HepG2 (cell line): ENCODE results near the gene MRPS10. TPM values are rescaled to one million over a fixed set of nuclear protein-coding genes. Genes with fewer than 3 reads are reported as not detected.

Experiments
- ATAC-seq: fragments of 200-7000 bp; cut with Tn5 transposase; 3 replicates; pipeline ENCODE4 v1.9.1; 2020; ENCODE audit warnings: mild to moderate bottlenecking, moderate library complexity
- Bru-seq: library from RNA; stranded (reverse); fragments of 400-500 nt; gene quantifications from one replicate; lab custom pipeline; 2021; lab: Mats Ljungman, UMichigan
- BruChase-seq, 2 experiments: library from RNA; stranded (reverse); fragments of 400-500 nt; gene quantifications; one replicate each; lab custom pipeline; 2021; lab: Mats Ljungman, UMichigan
- BruUV-seq: library from RNA; stranded (reverse); fragments of 400-500 nt; replicated peaks from 2 replicates; lab custom pipeline; 2021; lab: Mats Ljungman, UMichigan
- CTCF ChIA-PET: fragments of 300-600 bp; formaldehyde crosslinking; extraction: SDS; loops from one replicate; lab custom pipeline; 2021; ENCODE audit warnings: low total read pairs, inconsistent platforms, low intra/inter-chr PET ratio; lab: Yijun Ruan, JAX
- POLR2A ChIA-PET: fragments of 350-600 bp; sonication (Branson Sonifier 250); formaldehyde crosslinking; loops from one replicate; lab custom pipeline; 2020; ENCODE audit warnings: antibody characterized with exemption, inconsistent platforms; lab: Yijun Ruan, JAX
- DNase-seq: peaks from one replicate; pipeline ENCODE4 v3.0.0-alpha.2; 2015; ENCODE audit warnings: low spot score
- FAIRE-seq: peaks from 3 replicates; lab custom pipeline; 2011; peaks lifted over from hg19 to GRCh38; lab: Jason Lieb, UNC
- H2AFZ ChIP-seq: one replicate; pipeline ENCODE4 v1.6.1; 2011; ENCODE audit warnings: low read length, inconsistent platforms
- H3K27ac ChIP-seq: fragments of 300-600 bp; 3 replicates; pipeline ENCODE4 v1.8.0; 2011; ENCODE audit warnings: mixed run types, mild to moderate bottlenecking, mixed read lengths, low read length, inconsistent platforms; ENCODE audit not compliant: insufficient read depth; ENCODE audit errors: extremely low read length
- H3K27me3 ChIP-seq, 2 experiments: fragments of 200-600 bp in 1 of 2; 2 replicates in 1 of 2; 3 replicates in 1 of 2; pipeline versions ENCODE4 v1.6.0 to v1.8.0; 2011; ENCODE audit warnings: low read length in 2 of 2, mild to moderate bottlenecking in 2 of 2, moderate library complexity in 2 of 2, inconsistent platforms in 1 of 2; ENCODE audit not compliant: insufficient read depth in 2 of 2, control insufficient read depth in 1 of 2
- H3K36me3 ChIP-seq, 2 experiments: fragments of 200-600 bp in 1 of 2; replicated peaks in 1 of 2; 2 replicates in 1 of 2; 3 replicates in 1 of 2; pipeline versions ENCODE4 v1.5.1 to v1.8.0; 2011; ENCODE audit warnings: low read length in 2 of 2, inconsistent platforms in 1 of 2; ENCODE audit not compliant: insufficient read depth in 2 of 2, control insufficient read depth in 1 of 2
- H3K4me1 ChIP-seq: 2 replicates; pipeline ENCODE4 v1.5.1; 2012; ENCODE audit warnings: low read length, inconsistent platforms; ENCODE audit not compliant: insufficient read depth
- H3K4me2 ChIP-seq: 2 replicates; pipeline ENCODE4 v1.6.0; 2011; ENCODE audit warnings: low read depth, low read length, inconsistent platforms
- H3K4me3 ChIP-seq, 3 experiments: fragments of 200-600 bp in 1 of 3; sonication (generic), shearing (Covaris generic) in 1 of 3; replicated peaks in 1 of 3; 2 replicates each; pipeline ENCODE4 v1.5.1; 2011 to 2016; ENCODE audit warnings: low read length in 3 of 3, inconsistent platforms in 2 of 3, low read depth in 2 of 3, mild to moderate bottlenecking in 2 of 3, control low read depth in 1 of 3, mixed read lengths in 1 of 3; ENCODE audit not compliant: insufficient read depth in 1 of 3
- H3K79me2 ChIP-seq: one replicate; pipeline ENCODE4 v1.6.1; 2011; ENCODE audit warnings: low read length, inconsistent platforms; ENCODE audit not compliant: insufficient read depth
- H3K9ac ChIP-seq: 2 replicates; pipeline ENCODE4 v1.6.0; 2011; ENCODE audit warnings: mild to moderate bottlenecking, low read depth, low read length, inconsistent platforms; ENCODE audit not compliant: insufficient read depth
- H3K9me3 ChIP-seq: 2 replicates; pipeline ENCODE4 v1.5.1; 2012; ENCODE audit warnings: mild to moderate bottlenecking, low read length
- H4K20me1 ChIP-seq: 2 replicates; pipeline ENCODE4 v1.6.0; 2011; ENCODE audit warnings: inconsistent platforms, mild to moderate bottlenecking, low read length, moderate library complexity; ENCODE audit not compliant: insufficient read depth
- ATF3 ChIP-seq: sonication (generic); formaldehyde crosslinking; IDR thresholded peaks from 2 replicates; pipeline ENCODE4 v1.4.0; 2020; ENCODE audit warnings: missing genetic modification reagents
- JUND ChIP-seq: sonication (generic); formaldehyde crosslinking; IDR thresholded peaks from 2 replicates; pipeline ENCODE4 v1.8.0; 2022; ENCODE audit warnings: mild to moderate bottlenecking, missing genetic modification reagents
- MEIS1 ChIP-seq: sonication (generic); formaldehyde crosslinking; IDR thresholded peaks from 2 replicates; pipeline ENCODE4 v1.9.0; 2021; ENCODE audit warnings: mild to moderate bottlenecking, missing genetic modification reagents, moderate library complexity, borderline replicate concordance
- MTA3 ChIP-seq: sonication (generic); formaldehyde crosslinking; IDR thresholded peaks from 2 replicates; pipeline ENCODE4 v1.4.0; 2020; ENCODE audit warnings: missing genetic modification reagents
- MXI1 ChIP-seq: IDR thresholded peaks from 3 replicates; pipeline ENCODE4 v1.6.1; 2012; ENCODE audit warnings: low read depth, low read length, inconsistent platforms, borderline replicate concordance
- NFE2L2 ChIP-seq: fragments of 150-350 bp; IDR thresholded peaks from 2 replicates; pipeline ENCODE4 v1.6.1; 2014; ENCODE audit warnings: low read length
- SALL1 ChIP-seq: sonication (generic); formaldehyde crosslinking; IDR thresholded peaks from 2 replicates; pipeline ENCODE4 v1.8.0; 2022; ENCODE audit warnings: mild to moderate bottlenecking, missing genetic modification reagents
- XRCC5 ChIP-seq: fragments of 200-400 bp; formaldehyde crosslinking; optimal IDR thresholded peaks from 2 replicates; pipeline ENCODE3; 2017; ENCODE audit warnings: mild to moderate bottlenecking, low read length
- ZNF234 ChIP-seq: sonication (generic); formaldehyde crosslinking; conservative IDR thresholded peaks from 2 replicates; pipeline ENCODE4 v1.5.1; 2020; ENCODE audit warnings: mild to moderate bottlenecking, missing genetic modification reagents
- ZNF737 ChIP-seq: sonication (generic); formaldehyde crosslinking; IDR thresholded peaks from 2 replicates; pipeline ENCODE4 v1.5.0; 2020; ENCODE audit warnings: missing genetic modification reagents, mild to moderate bottlenecking, borderline replicate concordance
- WGBS: methylation state at CpG from one replicate; pipeline ENCODE4 v1.1.6; 2017; ENCODE audit warnings: low lambda C conversion rate; 5-methylcytosine and 5-hydroxymethylcytosine counted together
- in situ Hi-C: cut with HindIII; loops from 2 replicates; pipeline ENCODE4 v1.10.0; 2017; ENCODE audit warnings: low pct_unique_long_range_greater_than_20kb; ENCODE audit not compliant: extremely low pct_ligation_motif_present
- intact Hi-C: fragments of 100-400 bp; cut with micrococcal nuclease; formaldehyde crosslinking; loops from one replicate; pipeline ENCODE4 v1.10.0; 2022; ENCODE audit not compliant: unreplicated experiment
- long read RNA-seq, 2 experiments: library from RNA in 1 of 2; library from polyadenylated mRNA in 1 of 2; stranded (forward) in 1 of 2; unstranded in 1 of 2; transcript quantifications; one replicate each; pipeline ENCODE4 v2.0.0, GENCODE V29; 2019 to 2022
- polyA minus RNA-seq, 3 experiments: library from RNA; depleted of rRNA, polyadenylated mRNA; stranded (reverse); fragments of >200 nt; gene quantifications; 2 replicates each; pipeline ENCODE4 v1.2.3, GENCODE V29; 2011; ENCODE audit warnings: low replicate concordance in 1 of 3
- polyA plus RNA-seq, 8 experiments: library from polyadenylated mRNA; depleted of rRNA in 3 of 8; stranded (reverse) in 7 of 8; unstranded in 1 of 8; fragments of >200 nt; fragmentation: Illumina TruSeq in 4 of 8; extraction: Trizol in 4 of 8; gene quantifications; 2 replicates each; pipeline versions ENCODE4 v1.2.1 to v1.2.3, GENCODE V29; 2011 to 2016; ENCODE audit warnings: low read depth in 4 of 8, missing spikeins in 1 of 8, mixed read lengths in 1 of 8; ENCODE audit not compliant: insufficient read depth in 1 of 8
- total RNA-seq, 5 experiments: library from RNA; depleted of rRNA; stranded (reverse); fragments of >200 nt; fragmentation: Illumina TruSeq; extraction: Trizol; gene quantifications; 2 replicates each; pipeline ENCODE4 v1.2.3, GENCODE V29; 2016; ENCODE audit warnings: low read depth in 1 of 5
- TF ChIP-seq, protein P1 (sequence below): sonication (generic); formaldehyde crosslinking; IDR thresholded peaks from 2 replicates; pipeline ENCODE4 v1.4.0; 2020; ENCODE audit warnings: mild to moderate bottlenecking, missing genetic modification reagents
- TF ChIP-seq, protein P2 (sequence below): sonication (generic); formaldehyde crosslinking; IDR thresholded peaks from 2 replicates; pipeline ENCODE4 v1.5.1; 2020; ENCODE audit warnings: mild to moderate bottlenecking, missing genetic modification reagents, borderline replicate concordance

The MRPS10 gene
- 54.6 and 79.2 TPM in 2 replicates for total RNA-seq (2016; rRNA removed; fragmentation: Illumina TruSeq; extraction: Trizol)
- total RNA-seq (2016; cell fraction: cytosol; rRNA removed; fragmentation: Illumina TruSeq; extraction: Trizol; ENCODE audit: low read depth) = 12.2 and 13.6 TPM in 2 replicates
- 55.4 and 85.0 TPM in 2 replicates for total RNA-seq (2016; cell fraction: insoluble cytoplasmic fraction; rRNA removed; fragmentation: Illumina TruSeq; extraction: Trizol)
- total RNA-seq (2016; cell fraction: membrane; rRNA removed; fragmentation: Illumina TruSeq; extraction: Trizol) = 37.8 and 41.2 TPM in 2 replicates
- 20.0 and 20.7 TPM in 2 replicates for total RNA-seq (2016; cell fraction: nucleus; rRNA removed; fragmentation: Illumina TruSeq; extraction: Trizol)
- 22.8 and 31.7 TPM in 2 replicates for polyA plus RNA-seq (2011; rRNA removed)
- 16.1 and 23.7 TPM in 2 replicates for polyA plus RNA-seq (2011; cell fraction: cytosol; rRNA removed)
- polyA plus RNA-seq (2011; cell fraction: nucleus; rRNA removed) = 4.2 and 5.9 TPM in 2 replicates
- polyA plus RNA-seq (2012) = 22.8 and 28.4 TPM in 2 replicates
- 14.5 and 15.5 TPM in 2 replicates for polyA plus RNA-seq (2016; cell fraction: cytosol; fragmentation: Illumina TruSeq; extraction: Trizol; ENCODE audit: low read depth)
- polyA plus RNA-seq (2016; cell fraction: insoluble cytoplasmic fraction; fragmentation: Illumina TruSeq; extraction: Trizol; ENCODE audit: low read depth) = 81.8 and 85.5 TPM in 2 replicates
- polyA plus RNA-seq (2016; cell fraction: membrane; fragmentation: Illumina TruSeq; extraction: Trizol; ENCODE audit: low read depth) = 32.1 and 36.3 TPM in 2 replicates
- 30.6 and 31.3 TPM in 2 replicates for polyA plus RNA-seq (2016; cell fraction: nucleus; fragmentation: Illumina TruSeq; extraction: Trizol; ENCODE audit: insufficient read depth, low read depth)
- polyA minus RNA-seq (2011; rRNA and poly(A)+ RNA removed; ENCODE audit: low replicate concordance) = 5.2 and 11.4 TPM in 2 replicates
- 13.1 and 14.4 TPM in 2 replicates for polyA minus RNA-seq (2011; cell fraction: cytosol; rRNA and poly(A)+ RNA removed)
- polyA minus RNA-seq (2011; cell fraction: nucleus; rRNA and poly(A)+ RNA removed) = 12.4 and 15.7 TPM in 2 replicates
- Bru-seq, nascent RNA = percentile 86 among the genes with signal in this experiment
- BruChase-seq, experiment 1, labeled RNA remaining after a 6-hour chase = percentile 91 among the genes with signal in this experiment
- percentile 86 among the genes with signal in this experiment for BruChase-seq, experiment 2, labeled RNA remaining after a 2-hour chase
- long read RNA-seq, experiment 1, transcript MRPS10-201 (7 exons, 2,110 nt) = major isoform, 61 of 89 reads
- long read RNA-seq, experiment 1, partial matches to known transcripts = 8 of 89 reads
- long read RNA-seq, experiment 1, other reads (novel, unspliced or antisense) = 20 of 89 reads
- long read RNA-seq, experiment 2, transcript MRPS10-201 (7 exons, 2,110 nt) = major isoform, 35 of 132 reads
- long read RNA-seq, experiment 2, partial matches to known transcripts = 84 of 132 reads
- long read RNA-seq, experiment 2, other reads (novel, unspliced or antisense) = 13 of 132 reads

- intact Hi-C loops (loop anchor here (1.0 kb wide), 1 partner anchor 296 kb away; the partner anchor contains the start of genes BYSL and MED20), in situ Hi-C loops (loop anchor here (25.0 kb wide), 1 partner anchor 430 kb away; the partner anchor contains the start of genes FRS3, PRICKLE4 and TOMM6)
- Histone ChIP-seq H3K36me3 (peaks cover 2 to 12% of the 10 kb centered on the region in 2 experiments), H3K27ac (peak within 1 kb of the TSS; percentile 83), H3K4me1 (peaks cover 49% of the 10 kb centered on the region), H3K9ac (peak within 1 kb of the TSS; percentile 93), H3K4me3 (peak within 1 kb of the TSS; percentile 69 to 100 (median 84)), H3K27me3 (no peaks in the 10 kb centered on the region; a peak in 1 of 5 replicates), H3K9me3 (no peaks in the 10 kb centered on the region), H2AFZ (peak within 1 kb of the TSS; percentile 72), H4K20me1 (no peaks in the 10 kb centered on the region), H3K4me2 (peak within 1 kb of the TSS; percentile 85), H3K79me2 (peaks cover 20% of the 10 kb centered on the region)
- FAIRE-seq = peak; percentile 86
- peak; percentile 97 for DNase-seq
- ChIA-PET POLR2A (interaction anchor here (0.8 to 2.3 kb wide), 7 partner anchors 9 to 434 kb away, joined by 3 to 9 read pairs (median 3); partner anchors contain the start of genes TAF8 and UBR2), CTCF (interaction anchor here (1.5 kb wide), 1 partner anchor 51 kb away, joined by 5 read pairs; no protein-coding TSS in a partner anchor)
- 11% methylated on average over 28 of the region's 29 CpGs for WGBS
- BruUV-seq = no TSS peak
- peak; percentile 98 for ATAC-seq
- TF ChIP-seq ATF3 (CRISPR knock-in tag) = no peak
- peak; percentile 91; the same call in 2 of the 3 replicates for TF ChIP-seq MXI1
- TF ChIP-seq, protein P1, sequence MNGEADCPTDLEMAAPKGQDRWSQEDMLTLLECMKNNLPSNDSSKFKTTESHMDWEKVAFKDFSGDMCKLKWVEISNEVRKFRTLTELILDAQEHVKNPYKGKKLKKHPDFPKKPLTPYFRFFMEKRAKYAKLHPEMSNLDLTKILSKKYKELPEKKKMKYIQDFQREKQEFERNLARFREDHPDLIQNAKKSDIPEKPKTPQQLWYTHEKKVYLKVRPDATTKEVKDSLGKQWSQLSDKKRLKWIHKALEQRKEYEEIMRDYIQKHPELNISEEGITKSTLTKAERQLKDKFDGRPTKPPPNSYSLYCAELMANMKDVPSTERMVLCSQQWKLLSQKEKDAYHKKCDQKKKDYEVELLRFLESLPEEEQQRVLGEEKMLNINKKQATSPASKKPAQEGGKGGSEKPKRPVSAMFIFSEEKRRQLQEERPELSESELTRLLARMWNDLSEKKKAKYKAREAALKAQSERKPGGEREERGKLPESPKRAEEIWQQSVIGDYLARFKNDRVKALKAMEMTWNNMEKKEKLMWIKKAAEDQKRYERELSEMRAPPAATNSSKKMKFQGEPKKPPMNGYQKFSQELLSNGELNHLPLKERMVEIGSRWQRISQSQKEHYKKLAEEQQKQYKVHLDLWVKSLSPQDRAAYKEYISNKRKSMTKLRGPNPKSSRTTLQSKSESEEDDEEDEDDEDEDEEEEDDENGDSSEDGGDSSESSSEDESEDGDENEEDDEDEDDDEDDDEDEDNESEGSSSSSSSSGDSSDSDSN = peak; percentile 50
- no peak for TF ChIP-seq JUND (CRISPR knock-in tag)
- no peak; the same call in 1 of the 2 replicates for TF ChIP-seq MEIS1 (CRISPR knock-in tag)
- peak; percentile 82 for TF ChIP-seq XRCC5
- TF ChIP-seq SALL1 = peak; percentile 86
- TF ChIP-seq, protein P2, sequence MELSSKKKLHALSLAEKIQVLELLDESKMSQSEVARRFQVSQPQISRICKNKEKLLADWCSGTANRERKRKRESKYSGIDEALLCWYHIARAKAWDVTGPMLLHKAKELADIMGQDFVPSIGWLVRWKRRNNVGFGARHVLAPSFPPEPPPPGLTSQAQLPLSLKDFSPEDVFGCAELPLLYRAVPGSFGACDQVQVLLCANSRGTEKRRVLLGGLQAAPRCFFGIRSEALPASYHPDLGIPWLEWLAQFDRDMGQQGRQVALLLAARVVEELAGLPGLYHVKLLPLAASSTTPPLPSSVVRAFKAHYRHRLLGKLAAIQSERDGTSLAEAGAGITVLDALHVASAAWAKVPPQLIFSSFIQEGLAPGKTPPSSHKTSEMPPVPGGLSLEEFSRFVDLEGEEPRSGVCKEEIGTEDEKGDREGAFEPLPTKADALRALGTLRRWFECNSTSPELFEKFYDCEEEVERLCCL (CRISPR knock-in tag) = no peak
- TF ChIP-seq ZNF737 (CRISPR knock-in tag) = no peak
- TF ChIP-seq NFE2L2 = no peak
- peak; percentile 85; the same call in 1 of the 2 replicates for TF ChIP-seq ZNF234
- no peak for TF ChIP-seq MTA3
Observed at GRCh38 chr6:42217519-42218367, at the start of gene MRPS10. Gene MRPS10, minus strand, starts transcription at chr6:42217861. Its CDS starts 12 bp downstream, at chr6:42217849.
